HG03039 (cell line): ENCODE results near the gene B4GALNT4.
"Not testable (repeated sequence)": the region's sequence is repeated elsewhere in the genome, so short reads cannot be mapped to it uniquely, and the experiment has no call there.

Experiments used
- ATAC-seq: cut with Tn5 transposase; IDR thresholded peaks from one replicate; pipeline ENCODE4 v1.9.1; 2021; ENCODE audit warnings: mild to moderate bottlenecking, moderate library complexity; ENCODE audit not compliant: unreplicated experiment

Gene B4GALNT4

DNA sequence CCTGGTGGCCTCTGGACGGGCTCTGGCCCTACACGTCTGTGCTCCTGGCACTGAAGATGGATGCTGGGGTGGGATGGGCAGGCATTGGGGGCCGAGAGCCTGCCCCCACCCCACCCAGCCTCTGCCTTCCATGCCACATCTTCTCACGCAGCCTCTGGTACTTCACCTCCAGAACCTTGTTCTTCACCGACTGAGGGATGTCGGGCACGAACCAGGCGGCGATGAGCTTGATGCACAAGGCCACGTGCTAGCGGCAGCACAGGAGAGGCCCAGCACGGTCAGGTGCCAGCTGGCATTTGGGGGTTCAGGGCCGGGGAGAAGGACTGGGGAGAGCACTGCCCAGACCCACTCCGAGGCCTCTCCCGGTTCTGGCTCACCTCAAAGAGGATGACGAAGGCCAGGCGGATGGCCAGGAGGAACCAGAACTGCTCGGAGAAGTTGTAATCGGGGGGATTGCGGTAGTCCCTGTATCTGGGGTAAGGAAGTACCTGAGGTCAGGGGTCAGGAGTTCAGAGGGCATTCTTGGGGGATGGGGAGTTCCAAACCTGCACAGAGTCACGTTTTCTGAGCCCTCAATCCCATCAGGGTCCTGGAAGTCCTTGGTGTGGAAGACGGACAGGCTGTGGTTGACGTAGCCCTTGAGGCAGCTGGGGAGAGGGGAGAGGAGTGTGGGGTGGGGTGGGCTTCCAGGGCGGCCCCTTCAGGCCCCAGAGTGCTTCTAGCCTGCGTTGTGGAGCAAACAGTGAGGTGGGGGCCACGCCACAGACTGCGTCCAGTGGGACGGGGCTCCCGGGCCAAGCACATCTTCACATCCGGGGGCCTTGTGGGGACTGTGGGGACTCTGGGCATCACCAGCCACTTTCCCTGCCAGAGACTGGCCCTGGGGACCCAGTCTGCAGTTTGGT lies 49.3 kb downstream of the B4GALNT4 start:
- no peak for ATAC-seq

DNA sequence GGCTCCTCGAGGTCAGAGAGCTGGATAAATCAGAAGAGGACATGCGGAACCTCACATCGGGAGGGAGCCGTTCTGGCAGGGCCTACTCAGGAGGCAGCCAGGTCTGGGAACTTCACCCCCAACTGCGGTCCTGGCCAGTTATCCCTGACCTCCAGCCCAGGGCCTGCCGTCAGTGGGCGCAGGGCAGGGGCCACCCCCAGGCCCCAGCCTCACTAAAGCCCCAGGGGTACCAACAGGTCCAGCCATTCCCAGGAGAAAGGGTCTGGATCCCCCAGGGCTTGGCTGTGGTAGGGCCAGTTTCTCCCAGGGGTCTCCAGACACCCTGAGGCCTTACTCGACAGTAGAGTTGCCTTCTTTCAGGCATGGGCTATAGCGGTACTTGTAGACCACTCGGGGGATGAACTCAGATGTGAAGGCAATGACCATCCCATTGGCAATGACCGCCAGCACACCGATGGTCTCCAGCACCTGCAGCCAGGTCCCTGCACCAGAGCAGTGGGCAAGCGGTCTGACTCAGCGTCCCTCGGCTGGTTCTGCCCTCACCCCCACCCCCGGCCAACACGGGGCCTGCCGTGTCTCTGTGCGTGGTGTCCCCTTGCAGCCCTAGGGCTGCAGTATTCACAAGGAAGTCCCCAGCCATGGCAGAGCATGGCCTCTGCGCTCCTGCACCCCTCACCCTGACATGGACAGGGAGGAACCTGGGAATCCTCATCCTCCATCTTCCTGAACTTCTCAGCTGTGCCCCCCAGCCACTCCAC lies 50.1 kb downstream of the B4GALNT4 start:
- ATAC-seq = no peak

- no peak for ATAC-seq
These were observed 51.0 kb downstream of the B4GALNT4 start for GRCh38 chr11:420054-420910.

- ATAC-seq = no peak
These were observed 51.6 kb downstream of the B4GALNT4 start for GRCh38 chr11:420911-421321.

DNA sequence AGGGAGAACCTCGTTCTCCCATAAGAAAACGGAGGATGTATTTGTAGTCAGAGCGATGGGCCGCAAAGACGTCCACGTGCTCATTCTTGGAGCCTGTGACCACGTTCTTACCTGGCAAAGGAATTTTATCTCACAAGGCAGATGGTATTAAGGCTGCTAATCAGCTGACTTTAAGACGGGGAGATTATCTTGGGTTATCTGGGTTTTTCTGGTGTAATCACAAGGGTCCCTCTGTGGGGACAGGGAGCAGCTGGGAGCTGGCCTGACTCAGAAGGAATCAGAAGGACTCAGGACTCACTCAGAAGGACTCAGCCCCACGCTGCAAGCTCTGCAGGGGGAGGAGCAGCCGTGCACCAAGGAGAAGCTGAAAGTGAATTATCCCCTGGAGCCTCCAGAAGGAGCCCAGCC lies 53.0 kb downstream of the B4GALNT4 start:
- ATAC-seq = no peak

DNA sequence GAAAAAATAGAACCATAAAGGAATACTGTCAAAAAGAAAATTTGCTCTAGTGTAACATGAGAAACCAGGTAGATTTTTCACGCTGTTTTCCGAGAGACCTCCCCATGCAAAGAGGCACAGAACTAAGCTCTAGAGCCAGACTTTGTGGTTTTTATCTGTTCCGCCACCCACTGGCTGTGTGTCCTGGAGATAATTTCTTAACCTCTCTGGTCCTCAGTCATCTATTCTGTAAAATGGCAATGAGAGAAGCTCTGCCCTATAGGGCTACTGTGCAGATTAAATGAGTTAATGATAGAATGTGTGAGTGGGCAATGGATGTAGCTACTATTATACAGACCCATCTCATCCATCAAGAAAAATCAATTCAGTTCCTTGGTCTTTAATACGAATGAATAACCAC lies 54.9 kb downstream of the B4GALNT4 start:
- ATAC-seq = no peak

GRCh38 chr11:424766-425165 lies 55.5 kb downstream of the B4GALNT4 start:
- ATAC-seq = not testable (repeated sequence)

DNA sequence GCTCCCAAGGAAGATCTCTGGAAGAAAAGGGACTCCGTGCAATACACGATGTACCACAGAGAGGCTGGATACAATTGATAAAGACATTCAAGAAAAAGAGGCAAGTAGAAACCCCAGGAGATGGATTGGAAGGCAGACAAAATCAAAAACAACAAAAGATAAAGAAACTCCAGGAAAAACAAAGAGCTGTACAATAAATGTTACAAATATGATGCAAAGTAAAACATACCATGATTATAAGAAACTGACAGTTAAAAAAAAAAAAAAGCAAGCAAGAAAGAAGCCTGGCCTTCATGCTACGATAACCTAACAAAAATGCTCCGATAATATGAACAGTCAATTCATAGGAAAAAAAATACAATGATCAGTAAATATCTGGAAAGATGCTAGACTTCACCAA lies 56.0 kb downstream of the B4GALNT4 start:
- ATAC-seq = no peak

- no peak for ATAC-seq
These were observed 57.6 kb downstream of the B4GALNT4 start for GRCh38 chr11:426851-427250.

GRCh38 chr11:428295-428694 lies 59.0 kb downstream of the B4GALNT4 start:
- no peak for ATAC-seq

- no peak for ATAC-seq
These were observed 60.1 kb downstream of the B4GALNT4 start for GRCh38 chr11:429391-429790.

DNA sequence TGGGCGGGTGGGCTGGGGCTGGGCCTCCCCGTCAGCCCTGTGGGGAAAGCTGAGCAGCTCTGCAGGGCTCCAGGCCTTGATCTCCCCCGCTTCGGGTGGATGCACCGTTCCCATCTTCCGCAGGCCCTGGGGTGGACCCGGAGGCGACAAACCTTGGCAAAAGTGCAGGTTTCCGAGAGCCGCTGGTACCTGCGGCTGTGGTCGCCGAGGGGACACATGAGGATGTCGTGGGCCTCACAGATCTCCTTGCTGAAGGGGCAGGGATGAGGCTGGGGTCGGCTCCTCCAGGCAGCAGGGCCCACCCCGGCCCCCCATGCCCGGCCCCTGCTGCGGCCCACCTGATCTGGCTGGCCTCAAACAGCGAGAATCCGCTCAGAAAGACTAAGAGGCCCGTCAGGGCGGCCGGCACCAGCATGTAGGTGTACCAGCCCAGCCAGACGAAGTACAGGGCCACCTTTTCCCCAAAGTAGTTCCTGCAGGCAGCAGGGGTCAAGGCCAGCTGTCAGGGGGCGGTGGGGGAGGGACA lies 60.7 kb downstream of the B4GALNT4 start:
- ATAC-seq = no peak
